SH-SY5Y (cell line): ENCODE data around the gene CLEC16A.

Experiments used
- GATA2 ChIP-seq: IDR thresholded peaks from 2 replicates; pipeline ENCODE4 v1.6.1; 2011; ENCODE audit warnings: mild to moderate bottlenecking, low read depth, low read length
- GATA3 ChIP-seq: IDR thresholded peaks from 2 replicates; pipeline ENCODE4 v1.6.1; 2011; ENCODE audit warnings: low read depth, mild to moderate bottlenecking, low read length, moderate library complexity

DNA sequence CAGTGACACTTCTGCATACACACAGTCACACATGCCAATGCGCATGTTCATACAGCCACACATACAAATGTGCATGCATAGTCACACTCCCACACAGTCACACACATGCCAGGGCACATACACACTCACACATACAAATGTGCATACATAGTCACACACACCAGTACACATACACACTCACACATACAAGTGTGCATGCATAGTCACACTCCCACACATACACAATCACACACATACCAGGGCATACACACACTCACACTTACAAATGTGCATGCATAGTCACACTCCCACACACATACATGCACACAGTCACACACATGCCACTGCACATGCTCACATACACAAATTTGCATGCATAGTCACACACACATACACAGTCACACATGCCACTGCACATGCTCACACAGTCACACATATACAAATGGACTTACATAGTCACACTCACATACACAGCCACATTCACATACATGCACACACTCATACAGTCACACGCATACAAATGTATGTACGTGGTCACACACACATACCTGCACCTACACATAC, 227.5 kb downstream of the CLEC16A start:
- TF ChIP-seq GATA3 (no peak), GATA2 (no peak)
